ENCODE measurements around the gene CFAP99. TPM values are rescaled to one million over a fixed set of nuclear protein-coding genes. Genes with fewer than 3 reads are reported as not detected.
A peak's percentile ranks its signal among the peaks of the same experiment; 100 is the strongest.

CFAP99 gene
- total and polyA plus RNA-seq, 3 donors from 2014 or later = 30.5 to 41.2 (median 40.1) TPM

GRCh38 chr4:2432991-2433530, 14.3 kb downstream of the CFAP99 start:
- intact Hi-C loops (cut with DNase I; ENCODE audit: low total_unique reads) = no loop called here
- no peaks in the 10 kb centered on the region for H3K9me3 ChIP-seq
- 89% methylated on average over 20 of the region's 20 CpGs; no CpG with 5 or more reads in 1 of the 2 donors for WGBS, 2 donors
- H3K27ac ChIP-seq = no peak overlapping the region
- H3K36me3 ChIP-seq (ENCODE audit: low read depth, missing control alignments) = no peaks in the 10 kb centered on the region
- TF ChIP-seq CTCF (IDR thresholded peaks at IDR 0.05) (no peak), POLR2A (IDR thresholded peaks at IDR 0.05) (no peak)
- H3K4me3 ChIP-seq = no peak overlapping the region
- H3K27me3 ChIP-seq = no peaks in the 10 kb centered on the region
- H3K4me1 ChIP-seq = no peaks in the 10 kb centered on the region
- no peak for DNase-seq

GRCh38 chr4:2433609-2434350, 15.0 kb downstream of the CFAP99 start:
- DNase-seq = no peak
- intact Hi-C loops (cut with DNase I; ENCODE audit: low total_unique reads) = no loop called here
- no peaks in the 10 kb centered on the region for H3K27me3 ChIP-seq
- H3K4me3 ChIP-seq = no peak overlapping the region
- no peak overlapping the region for H3K27ac ChIP-seq
- no peaks in the 10 kb centered on the region for H3K9me3 ChIP-seq
- H3K36me3 ChIP-seq (ENCODE audit: low read depth, missing control alignments) = no peaks in the 10 kb centered on the region
- TF ChIP-seq POLR2A (IDR thresholded peaks at IDR 0.05) = no peak
- no peak for TF ChIP-seq CTCF (IDR thresholded peaks at IDR 0.05)
- H3K4me1 ChIP-seq = no peaks in the 10 kb centered on the region
- 83 to 87% methylated on average over 23 to 29 of the region's 29 CpGs for WGBS, 2 donors

GRCh38 chr4:2434420-2434819, 15.7 kb downstream of the CFAP99 start:
- Histone ChIP-seq H3K4me3 (no peak overlapping the region), H3K27ac (no peak overlapping the region), H3K9me3 (no peaks in the 10 kb centered on the region), H3K27me3 (no peaks in the 10 kb centered on the region), H3K36me3 (ENCODE audit: low read depth, missing control alignments) (no peaks in the 10 kb centered on the region), H3K4me1 (no peaks in the 10 kb centered on the region)
- WGBS, 2 donors = 64 to 84% methylated on average over 9 of the region's 9 CpGs
- intact Hi-C loops (cut with DNase I; ENCODE audit: low total_unique reads) = no loop called here
- no peak for TF ChIP-seq POLR2A (IDR thresholded peaks at IDR 0.05)
- no peak for TF ChIP-seq CTCF (IDR thresholded peaks at IDR 0.05)
- DNase-seq = no peak

GRCh38 chr4:2436301-2436700, 17.5 kb downstream of the CFAP99 start:
- no peaks in the 10 kb centered on the region for H3K36me3 ChIP-seq (ENCODE audit: low read depth, missing control alignments)
- intact Hi-C loops (cut with DNase I; ENCODE audit: low total_unique reads) = no loop called here
- TF ChIP-seq POLR2A (IDR thresholded peaks at IDR 0.05) (no peak), CTCF (IDR thresholded peaks at IDR 0.05) (peak in 2 of 3 experiments; percentile 20 to 26)
- no peaks in the 10 kb centered on the region for H3K27me3 ChIP-seq
- no peaks in the 10 kb centered on the region for H3K9me3 ChIP-seq
- no peaks in the 10 kb centered on the region for H3K4me1 ChIP-seq
- H3K27ac ChIP-seq = no peak overlapping the region
- WGBS, 2 donors = 50 to 70% methylated on average over 10 of the region's 10 CpGs
- DNase-seq = peak; percentile 74
- H3K4me3 ChIP-seq = no peak overlapping the region
